Central memory CD8-positive, alpha-beta T cell (primary cell): ENCODE measurements around the gene S100A10.
A peak's percentile ranks its signal among the peaks of the same experiment; 100 is the strongest.

Experiments used
- ATAC-seq: fragments of 150-1000 bp; cut with Tn5 transposase; replicated peaks from 2 replicates; pipeline ENCODE4 v1.10.0; 2022; ENCODE audit warnings: mild to moderate bottlenecking, moderate FRiP score, moderate number of reproducible peaks; ENCODE audit not compliant: poor library complexity, severe bottlenecking; ENCODE audit errors: extremely low read depth
- DNase-seq, 2 donors: peaks; one replicate each; pipeline ENCODE4 v3.0.0; 2021; ENCODE audit warnings: low spot score in 2 of 2
- H3K27ac Mint-ChIP-seq: one replicate; pipeline ENCODE4 v1.8.0; 2022; ENCODE audit warnings: low read depth, mild to moderate bottlenecking, moderate library complexity, mixed read lengths
- H3K27me3 Mint-ChIP-seq: one replicate; pipeline ENCODE4 v1.8.0; 2022; ENCODE audit warnings: mixed read lengths
- H3K36me3 Mint-ChIP-seq: one replicate; pipeline ENCODE4 v1.8.0; 2022; ENCODE audit warnings: mild to moderate bottlenecking, moderate library complexity, mixed read lengths; ENCODE audit not compliant: insufficient read depth
- H3K4me1 Mint-ChIP-seq: one replicate; pipeline ENCODE4 v1.8.0; 2022; ENCODE audit warnings: mixed read lengths
- H3K4me3 Mint-ChIP-seq: one replicate; pipeline ENCODE4 v1.8.0; 2022; ENCODE audit warnings: mild to moderate bottlenecking, moderate library complexity, mixed read lengths
- H3K9me3 Mint-ChIP-seq: one replicate; pipeline ENCODE4 v1.8.0; 2022; ENCODE audit warnings: mixed read lengths

The S100A10 gene

DNA sequence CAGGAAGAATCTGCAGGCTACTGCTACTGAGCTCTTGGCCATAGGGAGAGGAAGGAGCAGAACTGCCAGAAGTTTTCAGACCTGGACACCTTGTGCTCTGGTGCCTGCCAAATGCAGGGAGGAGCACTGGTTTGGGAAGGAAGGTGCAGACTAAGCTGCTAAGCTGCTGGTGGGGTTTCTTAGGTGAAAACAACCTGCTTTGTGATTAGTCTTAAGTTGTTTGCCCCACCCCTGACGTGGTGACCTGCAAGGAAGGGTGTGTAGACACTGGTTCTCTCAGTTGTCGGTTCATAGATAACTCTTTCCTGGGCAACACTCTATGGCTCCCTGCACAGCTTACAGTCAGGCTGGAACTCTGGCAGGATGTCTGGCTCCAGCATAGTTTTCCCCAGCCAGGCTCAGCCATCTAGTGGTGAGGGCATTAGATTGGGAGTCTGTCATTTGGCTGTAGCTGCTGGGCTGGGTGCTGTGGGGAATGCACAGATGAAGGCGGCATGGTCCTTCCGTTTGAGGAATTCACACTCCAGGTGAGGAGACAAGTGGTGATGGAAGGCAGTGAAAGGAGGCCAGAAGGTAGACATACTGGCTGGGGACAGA is 10.3 kb upstream of the S100A10 start:
- Mint-ChIP-seq H3K27me3 (peaks cover 10% of the 10 kb centered on the region), H3K36me3 (no peaks in the 10 kb centered on the region), H3K4me1 (no peaks in the 10 kb centered on the region), H3K9me3 (no peaks in the 10 kb centered on the region), H3K4me3 (no peak overlapping the region), H3K27ac (no peak overlapping the region)
- DNase-seq, result no peak
- ATAC-seq, result no peak

DNA sequence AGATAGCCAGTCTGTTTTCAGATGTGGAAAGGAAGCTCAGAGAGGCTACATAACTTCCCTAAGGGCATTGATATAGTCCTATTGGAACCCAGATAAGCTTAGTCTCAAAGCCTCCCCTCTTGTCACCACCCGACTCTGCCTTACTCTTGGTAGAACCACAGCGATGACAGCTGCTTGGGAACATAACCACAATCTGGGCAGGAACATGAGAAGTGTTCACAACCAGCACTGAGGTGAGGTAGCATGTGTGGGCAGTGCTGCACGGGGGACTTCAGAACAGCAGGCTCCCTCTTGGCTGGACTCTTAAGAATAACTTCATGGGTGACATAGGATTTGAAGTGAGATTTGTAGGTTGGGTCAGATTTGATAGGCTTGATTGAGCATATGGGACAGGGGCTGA is 9.3 kb upstream of the S100A10 start:
- no peaks in the 10 kb centered on the region for H3K9me3 Mint-ChIP-seq
- H3K4me3 Mint-ChIP-seq, result no peak overlapping the region
- DNase-seq (no peak), ATAC-seq (no peak)
- no peak overlapping the region for H3K27ac Mint-ChIP-seq
- no peaks in the 10 kb centered on the region for H3K4me1 Mint-ChIP-seq
- H3K27me3 Mint-ChIP-seq, result peaks cover under 1% of the 10 kb centered on the region
- no peaks in the 10 kb centered on the region for H3K36me3 Mint-ChIP-seq

DNA sequence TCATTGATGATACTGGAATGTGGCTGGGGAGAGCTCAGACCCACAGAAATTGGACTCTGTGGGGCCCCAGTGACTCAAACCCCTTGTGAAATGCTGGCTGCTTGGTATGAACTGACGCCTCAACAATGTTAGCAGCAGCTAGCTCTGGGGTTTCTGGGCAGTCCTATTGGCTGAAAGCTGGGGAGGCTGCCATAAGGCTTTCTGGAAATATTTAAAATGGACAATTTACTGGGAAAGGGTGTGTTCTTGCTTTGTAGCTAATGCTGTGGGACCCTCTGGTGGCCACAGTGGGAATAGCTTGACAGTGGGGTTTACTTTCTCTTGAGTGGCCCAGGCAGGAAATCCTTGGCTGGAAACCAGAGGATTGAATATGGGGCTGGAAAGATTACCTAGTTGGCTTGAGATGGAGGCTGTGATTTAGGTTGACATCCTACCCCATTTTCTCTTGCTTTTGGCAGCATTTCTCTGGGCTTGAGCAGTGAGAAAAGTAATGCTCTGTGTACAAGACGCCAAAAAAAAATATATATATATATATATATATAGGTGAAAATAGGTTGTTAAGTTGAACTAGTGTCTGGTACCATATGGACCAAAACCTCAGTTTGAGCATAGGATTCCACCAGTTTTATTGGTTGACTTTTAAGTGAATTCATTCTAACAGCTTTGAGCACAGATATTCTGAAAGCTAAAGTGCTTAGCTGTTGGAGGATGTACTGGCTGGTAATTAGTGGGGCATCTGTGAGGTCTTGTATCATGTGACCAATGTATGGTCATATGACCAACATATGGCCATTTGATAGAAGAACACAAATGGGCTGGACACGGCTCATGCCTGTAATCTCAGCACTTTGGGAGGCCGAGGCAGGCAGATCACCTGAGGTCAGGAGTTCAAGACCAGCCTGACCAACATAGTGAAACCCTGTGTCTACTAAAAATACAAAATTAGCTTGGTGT is 8.2 kb upstream of the S100A10 start:
- DNase-seq (peak; percentile 64 to 69), ATAC-seq (peak; percentile 65)
- Mint-ChIP-seq H3K4me1 (no peaks in the 10 kb centered on the region), H3K27me3 (no peaks in the 10 kb centered on the region), H3K27ac (no peak overlapping the region), H3K36me3 (no peaks in the 10 kb centered on the region), H3K4me3 (no peak overlapping the region), H3K9me3 (no peaks in the 10 kb centered on the region)

DNA sequence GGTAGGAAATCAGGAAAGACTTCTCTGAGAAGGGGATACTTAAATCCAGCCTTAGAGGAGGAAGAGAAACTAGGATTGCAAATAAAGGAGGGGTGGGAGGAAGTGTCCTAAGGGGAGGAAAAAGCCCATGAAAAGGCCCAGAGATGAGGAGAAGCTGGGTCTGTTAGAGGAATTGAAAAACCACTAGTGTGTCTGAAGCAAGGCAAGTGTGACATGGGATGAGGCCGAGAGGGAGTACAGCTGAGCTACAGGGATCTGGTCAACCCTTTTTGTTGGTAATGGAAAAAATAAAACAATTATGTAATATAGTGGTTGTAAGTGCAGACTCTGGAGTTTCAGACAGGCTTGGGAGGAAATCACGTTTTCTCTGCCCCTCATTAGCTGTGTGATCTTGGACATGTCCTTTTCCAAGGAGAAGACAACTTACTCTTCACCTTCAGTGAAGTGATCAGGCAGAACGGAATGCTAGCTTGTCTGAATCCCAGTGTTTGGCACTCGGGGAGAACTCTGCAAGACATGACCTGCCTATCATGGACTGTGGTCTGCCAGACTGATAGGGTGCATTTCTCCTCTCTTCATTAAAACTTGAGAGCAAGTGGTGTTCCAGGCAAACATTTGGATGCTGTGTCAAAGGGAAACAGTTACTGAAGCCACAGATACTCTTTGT is 7.4 kb upstream of the S100A10 start:
- no peaks in the 10 kb centered on the region for H3K9me3 Mint-ChIP-seq
- H3K27me3 Mint-ChIP-seq, result no peaks in the 10 kb centered on the region
- no peak overlapping the region for H3K27ac Mint-ChIP-seq
- H3K4me3 Mint-ChIP-seq, result no peak overlapping the region
- ATAC-seq (no peak), DNase-seq (no peak)
- H3K36me3 Mint-ChIP-seq, result no peaks in the 10 kb centered on the region
- H3K4me1 Mint-ChIP-seq, result no peaks in the 10 kb centered on the region

DNA sequence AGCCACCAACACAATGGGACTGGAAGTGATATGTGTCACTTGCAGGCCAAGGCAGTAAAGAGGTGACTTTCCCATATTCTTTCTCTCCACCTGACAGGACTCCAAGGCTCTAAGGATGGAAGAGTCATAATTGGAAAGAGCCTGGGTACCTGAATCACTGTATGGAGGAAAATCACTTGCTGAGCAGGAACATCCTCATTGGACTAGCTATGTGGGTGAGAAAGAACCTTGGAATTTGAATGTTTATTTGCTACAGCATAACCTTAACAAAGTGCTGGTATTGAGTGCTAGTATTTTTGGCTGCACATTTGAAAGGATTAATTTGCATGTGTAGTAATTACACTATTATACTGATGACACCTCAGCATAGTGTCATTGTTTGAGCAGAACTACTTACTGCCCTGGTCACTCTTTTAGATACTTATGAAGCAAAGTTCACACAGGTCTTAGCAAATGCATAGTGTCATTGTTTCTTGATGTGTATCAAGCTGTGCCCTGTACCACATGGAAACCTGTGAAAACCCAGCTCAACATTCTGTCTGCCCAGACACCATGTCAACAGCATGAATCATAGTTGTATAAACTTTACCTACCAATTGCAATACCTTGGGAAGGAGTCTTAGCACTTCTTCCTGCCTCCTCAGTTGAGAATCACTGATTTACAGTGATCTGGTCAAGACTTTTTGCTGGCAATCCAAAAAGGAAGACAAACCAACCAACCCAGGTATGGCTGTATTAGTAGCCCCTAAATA is 5.1 kb upstream of the S100A10 start:
- no peak overlapping the region for H3K4me3 Mint-ChIP-seq
- DNase-seq, result no peak

DNA sequence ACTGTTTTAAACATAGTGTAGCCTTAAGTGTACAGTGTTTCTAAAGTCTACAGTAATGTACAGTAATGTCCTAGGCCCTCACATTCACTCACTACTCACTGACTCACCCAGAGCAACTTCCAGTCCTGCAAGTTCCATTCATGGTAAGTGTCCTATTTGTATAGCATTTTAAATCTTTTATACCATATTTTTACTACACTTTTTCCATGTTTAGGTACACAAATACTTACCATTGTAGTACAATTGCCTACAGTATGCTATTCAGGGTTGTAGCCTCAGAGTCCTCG is 3.6 kb upstream of the S100A10 start:
- peaks cover 14% of the 10 kb centered on the region for H3K36me3 Mint-ChIP-seq
- no peak for DNase-seq
- no peaks in the 10 kb centered on the region for H3K27me3 Mint-ChIP-seq
- no peak overlapping the region for H3K27ac Mint-ChIP-seq
- peaks cover 22% of the 10 kb centered on the region for H3K4me1 Mint-ChIP-seq
- ATAC-seq, result no peak
- H3K9me3 Mint-ChIP-seq, result no peaks in the 10 kb centered on the region
- H3K4me3 Mint-ChIP-seq, result no peak overlapping the region

More for the DNA sequence above, 5.1 kb upstream of the S100A10 start:
- H3K27ac Mint-ChIP-seq, result no peak overlapping the region
- peaks cover 6% of the 10 kb centered on the region for H3K36me3 Mint-ChIP-seq
- H3K4me1 Mint-ChIP-seq, result peaks cover 12% of the 10 kb centered on the region
- ATAC-seq, result no peak
- no peaks in the 10 kb centered on the region for H3K27me3 Mint-ChIP-seq
- H3K9me3 Mint-ChIP-seq, result no peaks in the 10 kb centered on the region

GRCh38 chr1:151995774-151996173 is 2.1 kb upstream of the S100A10 start:
- Mint-ChIP-seq H3K4me3 (no peak overlapping the region), H3K27ac (no peak overlapping the region), H3K9me3 (no peaks in the 10 kb centered on the region), H3K36me3 (peaks cover 17% of the 10 kb centered on the region), H3K27me3 (no peaks in the 10 kb centered on the region), H3K4me1 (peaks cover 36% of the 10 kb centered on the region)
- DNase-seq (no peak), ATAC-seq (no peak)

DNA sequence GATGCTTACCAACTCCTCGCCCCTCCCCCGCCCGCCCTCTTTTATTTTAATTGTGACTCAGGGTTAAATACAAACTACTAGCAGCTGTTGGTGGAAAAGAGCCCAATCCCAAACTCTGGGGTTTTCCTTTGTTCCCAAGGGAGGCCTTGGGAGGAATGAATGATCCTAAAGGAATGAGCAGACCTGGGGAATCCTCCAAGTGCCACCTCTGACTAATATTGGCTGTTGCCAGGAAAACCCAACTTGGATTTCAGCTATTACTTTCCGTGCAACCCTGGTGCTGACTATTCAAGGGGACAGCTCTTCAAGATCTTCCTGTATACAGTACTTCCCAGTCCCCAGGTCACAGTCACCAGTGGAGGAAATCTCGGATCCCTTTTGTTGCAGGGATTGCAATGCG is 1.3 kb upstream of the S100A10 start:
- DNase-seq, result no peak
- peak overlapping the region; percentile 48 for H3K4me3 Mint-ChIP-seq
- peaks cover 44% of the 10 kb centered on the region for H3K4me1 Mint-ChIP-seq
- no peaks in the 10 kb centered on the region for H3K9me3 Mint-ChIP-seq
- H3K27me3 Mint-ChIP-seq, result no peaks in the 10 kb centered on the region
- peaks cover 19% of the 10 kb centered on the region for H3K36me3 Mint-ChIP-seq
- peak overlapping the region; percentile 97 for H3K27ac Mint-ChIP-seq
- ATAC-seq, result no peak

DNA sequence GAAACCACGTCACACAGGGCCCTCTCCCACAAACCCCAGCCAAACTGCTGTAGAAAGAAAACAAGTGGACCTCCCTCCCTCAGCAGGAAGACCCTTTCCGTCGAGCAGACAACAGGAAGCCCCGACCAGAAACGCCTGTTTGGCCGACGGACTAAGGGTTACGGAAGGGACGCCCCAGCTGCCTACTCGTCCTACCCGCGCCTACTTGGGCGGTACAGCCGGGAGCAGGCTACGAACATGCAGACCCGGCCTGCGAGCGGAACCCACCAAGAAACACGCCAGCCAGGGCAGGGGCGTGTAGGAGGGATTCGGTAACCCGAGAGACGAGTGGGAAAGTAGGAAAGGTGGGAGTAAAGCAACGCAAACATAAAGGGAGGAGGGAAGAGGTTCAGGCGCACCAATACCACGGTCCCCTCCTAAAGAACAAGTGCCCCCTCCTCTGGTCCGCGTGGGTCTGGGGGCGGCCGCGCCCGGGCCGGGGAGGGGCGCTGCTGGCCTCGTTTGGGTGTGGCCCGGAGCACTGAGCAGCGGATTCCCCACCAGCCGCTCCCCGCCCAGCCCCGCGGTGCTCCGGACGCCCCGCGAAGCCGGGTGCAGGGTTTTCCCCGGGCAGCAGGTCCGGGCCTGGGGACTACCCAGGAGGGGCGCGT is 450 bp downstream of the S100A10 start:
- peaks cover 62% of the 10 kb centered on the region for H3K4me1 Mint-ChIP-seq
- DNase-seq (peak; percentile 25 to 26), ATAC-seq (peak; percentile 29)
- H3K9me3 Mint-ChIP-seq, result no peaks in the 10 kb centered on the region
- H3K27me3 Mint-ChIP-seq, result no peaks in the 10 kb centered on the region
- H3K4me3 Mint-ChIP-seq, result peak overlapping the region; percentile 98
- H3K27ac Mint-ChIP-seq, result peak overlapping the region; percentile 97
- peaks cover 22% of the 10 kb centered on the region for H3K36me3 Mint-ChIP-seq

GRCh38 chr1:151992303-151993083 is 1.2 kb downstream of the S100A10 start:
- Mint-ChIP-seq H3K4me1 (peaks cover 68% of the 10 kb centered on the region), H3K27ac (peak overlapping the region; percentile 97), H3K27me3 (no peaks in the 10 kb centered on the region), H3K4me3 (peak overlapping the region; percentile 98), H3K9me3 (no peaks in the 10 kb centered on the region), H3K36me3 (peaks cover 25% of the 10 kb centered on the region)
- ATAC-seq (no peak), DNase-seq (no peak)

- Mint-ChIP-seq H3K27me3 (no peaks in the 10 kb centered on the region), H3K4me3 (peak overlapping the region; percentile 98), H3K27ac (peak overlapping the region; percentile 83), H3K9me3 (no peaks in the 10 kb centered on the region), H3K36me3 (peaks cover 29% of the 10 kb centered on the region), H3K4me1 (peaks cover 68% of the 10 kb centered on the region)
- no peak for DNase-seq
- ATAC-seq, result no peak
Observed at GRCh38 chr1:151991663-151992302, 1.9 kb downstream of the S100A10 start.
